Fibroblast of skin of right quadriceps (primary cell): ENCODE data around the gene BLOC1S6.

ENCODE experiments used
- DNase-seq: peaks from one replicate; pipeline ENCODE4 v3.0.0-alpha.2; 2013

BLOC1S6 gene

DNA sequence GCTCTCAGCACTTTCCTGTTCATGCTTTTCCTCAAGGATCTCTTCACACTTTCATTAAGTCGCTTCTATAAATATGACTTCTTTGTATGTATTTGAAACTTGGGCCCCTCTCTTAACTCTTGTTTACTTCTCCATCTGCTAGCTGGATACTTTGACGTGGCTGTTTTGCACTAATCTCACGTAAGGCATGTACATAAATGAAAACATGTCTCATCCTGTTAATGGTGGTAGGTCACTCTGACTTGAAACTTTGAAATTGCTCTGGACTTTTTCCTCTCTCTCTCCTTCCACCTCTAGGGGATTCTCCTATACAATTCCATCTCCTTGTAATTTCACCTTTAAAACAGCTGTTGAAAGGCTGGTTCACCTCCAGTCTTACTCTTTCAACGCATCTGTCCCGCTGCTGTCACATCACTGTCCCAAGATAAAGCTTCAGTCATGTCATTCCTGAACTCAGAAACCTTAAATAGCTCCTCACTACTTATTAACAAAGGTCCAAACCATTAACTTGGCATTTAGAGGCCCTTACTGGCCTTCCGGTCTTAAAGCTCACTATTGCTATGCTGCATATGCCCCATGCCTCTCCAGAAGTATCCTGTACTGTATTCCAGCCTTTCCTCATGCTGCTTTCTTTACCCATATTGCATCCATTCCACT is 1.2 kb downstream of the BLOC1S6 start:
- DNase-seq: no peak

DNA sequence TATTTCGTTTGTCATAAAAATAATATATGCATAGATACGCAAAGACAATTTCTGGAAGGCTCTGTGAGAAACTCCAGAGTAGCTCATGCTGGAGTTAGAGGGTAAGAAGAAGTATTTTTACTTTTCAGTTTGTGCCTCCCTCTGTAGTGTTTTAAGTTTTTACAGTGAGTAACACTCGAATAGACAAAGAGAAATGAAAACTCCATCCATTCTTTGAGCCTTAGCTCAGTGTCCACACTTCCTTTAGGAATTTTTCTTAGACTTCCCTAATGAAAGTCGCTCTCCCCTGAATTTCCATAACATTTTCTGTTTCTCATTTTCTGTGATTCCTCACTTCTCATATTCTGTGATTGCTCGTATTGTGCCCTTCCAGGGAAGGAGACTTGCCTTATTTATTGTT is 2.1 kb downstream of the BLOC1S6 start:
- no peak for DNase-seq

DNA sequence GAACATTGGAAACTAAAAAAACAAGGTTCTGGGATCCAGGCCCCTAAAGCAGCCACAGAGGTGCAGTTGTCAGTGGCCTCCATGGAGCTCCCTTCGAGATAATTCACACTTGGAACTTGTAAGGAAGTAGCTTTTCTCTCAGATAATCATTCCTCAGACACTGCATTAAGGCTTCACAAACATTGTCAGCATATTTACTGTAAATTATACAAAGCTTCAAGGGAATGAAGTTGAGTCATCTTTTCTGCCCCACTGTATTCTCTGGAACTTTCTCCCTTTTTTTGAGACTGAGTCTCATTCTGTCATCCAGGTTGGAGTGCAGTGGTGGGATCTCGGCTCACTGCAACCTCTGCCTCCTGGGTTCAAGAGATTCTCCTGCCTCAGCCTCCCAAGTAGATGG is 7.1 kb downstream of the BLOC1S6 start:
- no peak for DNase-seq

DNA sequence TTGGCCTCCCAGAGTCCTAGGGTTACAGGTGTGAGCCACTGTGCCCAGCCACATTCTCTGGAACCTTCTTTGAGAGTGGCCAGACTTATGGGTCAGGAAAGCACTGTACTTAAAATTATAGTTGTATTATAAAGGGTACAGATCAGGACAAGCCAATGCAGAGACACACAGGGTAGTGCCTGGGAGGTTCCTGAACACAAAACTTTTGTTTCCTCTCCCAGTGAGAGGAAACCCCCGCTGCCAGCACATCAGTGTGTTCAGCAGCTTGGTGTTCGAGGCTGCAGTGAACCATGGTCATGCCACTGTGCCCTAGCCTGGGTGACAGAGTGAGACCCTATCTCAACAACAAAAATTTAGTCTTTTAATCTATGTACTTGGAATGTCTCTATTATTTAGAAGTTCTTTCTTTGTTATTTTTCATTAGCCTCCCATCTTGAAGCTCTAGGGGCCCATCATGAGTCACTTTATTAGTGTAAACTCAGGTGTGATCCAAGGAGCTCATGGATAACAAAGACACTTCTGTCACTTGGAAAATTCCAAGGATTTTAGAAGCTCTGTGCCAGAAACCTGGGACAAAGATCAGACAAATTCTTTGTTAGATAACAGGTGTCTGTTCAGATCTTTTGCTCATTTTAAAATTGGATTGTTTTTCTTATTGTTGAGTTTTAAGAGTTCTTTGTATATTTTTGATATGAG is 7.8 kb downstream of the BLOC1S6 start:
- DNase-seq: no peak

DNA sequence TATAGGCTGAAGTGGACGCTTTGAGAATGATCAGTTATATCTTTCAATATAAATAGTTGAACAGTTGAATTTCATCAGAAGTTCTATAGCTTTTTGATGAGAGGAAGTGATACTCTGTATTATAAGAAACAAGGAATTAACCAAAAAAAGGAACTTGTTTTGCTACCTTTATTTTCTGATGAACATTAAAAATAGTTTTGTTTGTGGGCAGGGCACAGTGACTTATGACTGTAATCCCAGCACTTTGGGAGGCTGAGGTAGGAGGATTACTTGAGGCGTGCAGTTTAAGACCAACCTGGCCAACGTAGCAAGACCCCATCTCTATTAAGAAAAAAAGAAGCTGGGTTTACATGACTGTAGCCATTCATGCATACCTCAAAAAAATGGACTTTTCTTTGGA is 16.7 kb downstream of the BLOC1S6 start:
- no peak for DNase-seq

DNA sequence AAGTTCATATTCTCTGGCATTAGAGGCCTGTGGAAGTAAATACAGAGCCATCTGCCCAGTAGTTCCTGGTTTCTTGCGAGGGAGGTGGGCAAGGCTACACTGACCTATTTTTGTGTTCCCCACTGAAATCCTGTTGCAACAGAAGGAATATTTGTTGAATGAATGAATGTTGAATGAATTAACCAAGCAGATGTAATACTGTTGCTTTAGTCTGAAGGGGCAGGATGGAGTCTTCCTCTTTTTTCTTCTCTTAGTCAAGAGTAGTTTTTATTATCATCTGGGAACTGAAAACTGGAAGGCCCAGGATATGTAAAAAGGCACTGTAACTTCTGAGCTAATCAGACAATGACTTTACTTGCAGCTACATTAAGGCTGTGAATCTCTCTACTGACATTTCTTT is 17.1 kb downstream of the BLOC1S6 start:
- no peak for DNase-seq

DNA sequence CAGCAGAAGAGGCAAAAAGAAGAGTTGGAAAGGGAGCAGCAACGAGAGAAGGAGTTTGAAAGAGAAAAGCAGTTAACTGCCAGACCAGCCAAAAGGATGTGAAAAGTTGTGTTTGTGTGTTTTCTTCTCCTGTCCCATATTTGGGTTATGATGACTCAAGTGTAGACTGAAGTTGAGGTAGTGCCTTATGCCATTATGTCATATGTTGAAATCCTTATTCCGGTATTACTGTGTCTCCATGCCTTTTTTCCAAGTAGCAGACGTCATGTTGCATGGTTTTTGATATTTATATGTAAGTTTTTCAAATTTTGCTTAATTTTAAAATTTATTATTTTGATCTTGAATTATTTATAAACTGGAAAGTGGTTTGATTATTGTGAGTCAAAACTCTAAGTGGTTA is 19.2 kb downstream of the BLOC1S6 start:
- DNase-seq: no peak

DNA sequence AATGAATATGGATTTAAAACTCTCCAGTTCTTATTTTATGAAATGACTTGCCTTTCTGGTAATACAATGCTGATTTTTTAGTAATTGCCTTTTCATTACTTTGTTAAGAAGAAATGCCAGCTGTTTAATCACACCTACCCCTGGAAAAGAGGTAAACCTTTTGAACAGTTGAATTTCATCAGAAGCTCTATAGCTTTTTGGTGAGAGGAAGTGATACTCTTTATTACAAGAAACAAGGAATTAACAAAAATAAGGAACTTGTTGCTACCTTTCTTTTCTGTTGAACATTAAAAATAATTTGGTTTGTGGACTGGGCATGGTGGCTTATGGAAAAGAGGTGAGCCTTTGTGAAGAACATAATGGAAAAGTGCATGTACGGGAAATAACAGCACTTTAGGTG is 19.7 kb downstream of the BLOC1S6 start:
- no peak for DNase-seq

DNA sequence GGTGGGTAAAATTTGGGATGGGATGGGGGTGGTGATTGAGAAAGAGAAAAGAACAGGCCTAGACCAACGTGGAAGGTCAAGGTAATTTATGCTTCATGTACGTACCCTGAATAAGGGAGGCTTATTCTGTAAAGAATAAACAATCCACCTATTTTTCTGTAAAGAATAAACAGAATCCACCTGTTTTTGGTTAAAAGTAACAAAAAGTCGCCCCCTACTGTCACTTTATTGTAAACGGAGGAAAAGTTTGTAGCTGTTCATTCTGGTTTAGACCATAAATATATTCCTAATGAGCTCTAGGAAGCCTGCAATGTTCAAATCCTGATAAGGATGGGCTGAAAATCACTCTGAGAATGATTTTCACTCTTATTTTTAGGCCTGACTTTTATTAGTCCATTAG is 24.1 kb downstream of the BLOC1S6 start:
- DNase-seq: no peak

DNA sequence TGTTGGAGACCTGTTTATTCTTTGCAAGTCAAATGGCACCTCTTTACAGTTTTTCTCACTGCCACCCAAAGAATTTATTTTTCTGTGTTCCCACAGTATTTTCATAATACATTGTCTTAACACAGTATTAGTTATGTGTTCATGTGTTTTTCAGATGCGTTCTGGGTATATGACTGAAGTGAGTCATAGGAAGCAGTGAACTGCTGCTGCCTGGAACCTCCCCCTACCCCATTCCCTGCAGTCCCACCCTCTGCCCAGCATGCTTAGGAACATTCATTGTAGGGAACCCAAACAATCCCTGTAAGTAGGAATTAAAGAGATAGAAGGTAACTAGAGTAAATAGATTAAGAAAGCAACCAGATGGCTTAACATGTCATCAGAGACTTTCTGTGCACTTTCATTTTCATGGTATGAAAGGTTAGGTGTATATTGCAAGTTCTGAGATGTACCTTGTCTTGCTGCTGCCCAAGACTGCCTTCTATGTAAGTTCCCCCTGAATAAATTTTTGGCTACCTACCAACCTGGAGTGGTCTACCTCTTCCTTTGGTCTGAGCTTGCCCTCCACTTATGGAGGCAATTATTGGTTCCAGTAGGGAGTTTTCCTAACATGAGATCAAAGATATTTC is 25.7 kb downstream of the BLOC1S6 start:
- peak; percentile 41 for DNase-seq

DNA sequence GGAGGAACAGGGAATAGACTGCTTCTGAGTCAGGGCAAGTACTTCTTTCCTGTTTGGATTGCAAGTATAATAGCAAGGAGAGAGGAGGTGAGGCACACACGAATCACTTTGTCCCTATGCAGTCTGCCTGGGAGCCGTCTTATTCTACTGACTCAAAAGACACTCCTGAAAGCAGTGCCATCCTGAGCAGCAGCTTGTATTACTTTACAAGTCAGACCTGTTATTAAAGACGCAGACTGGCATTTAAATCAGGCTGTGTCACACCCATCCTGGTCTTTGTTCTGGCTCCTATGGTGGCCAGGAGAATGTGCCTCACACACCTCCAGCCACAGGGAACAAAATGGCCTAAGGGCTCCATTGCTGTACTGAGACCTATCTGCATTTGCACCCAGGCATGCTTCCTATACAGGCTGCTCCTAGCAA is 29.7 kb downstream of the BLOC1S6 start:
- no peak for DNase-seq

DNA sequence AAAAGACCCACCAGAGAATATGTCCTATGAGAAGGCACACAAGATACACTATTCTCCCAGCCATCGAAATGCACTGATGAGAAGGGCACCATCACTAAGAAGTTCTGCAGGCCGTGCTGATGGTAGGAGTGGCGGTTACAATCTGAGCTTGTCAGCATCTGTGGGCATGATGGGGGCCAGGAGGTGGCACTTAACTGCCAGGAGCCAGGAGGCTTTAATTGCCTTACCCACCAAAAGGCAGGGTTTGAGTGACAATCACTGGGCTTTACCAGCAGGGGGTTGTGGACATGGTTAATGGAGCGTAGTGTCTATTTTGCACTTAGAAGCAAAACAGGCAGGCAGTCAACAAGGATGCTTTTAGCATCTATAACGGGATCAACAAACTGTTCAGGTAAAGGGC is 31.6 kb downstream of the BLOC1S6 start:
- no peak for DNase-seq

DNA sequence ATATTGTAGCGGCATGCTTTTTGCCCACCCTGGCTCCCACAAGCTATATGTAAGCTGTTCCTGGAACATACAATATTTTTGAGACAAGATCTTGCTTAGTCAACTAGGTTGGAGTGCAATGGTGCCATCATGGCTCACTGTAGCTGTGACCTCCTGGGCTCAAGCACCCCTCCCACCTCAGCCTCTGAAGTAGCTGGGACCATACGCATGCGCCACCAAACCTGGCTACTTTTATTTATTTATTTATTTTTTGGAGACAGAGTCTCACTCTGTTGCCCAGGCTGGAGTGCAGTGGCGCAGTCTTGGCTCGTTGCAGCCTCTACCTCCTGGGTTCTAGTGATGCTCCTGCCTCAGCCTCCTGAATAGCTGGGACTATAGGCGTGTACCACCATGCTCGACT is 41.0 kb downstream of the BLOC1S6 start:
- DNase-seq: no peak

DNA sequence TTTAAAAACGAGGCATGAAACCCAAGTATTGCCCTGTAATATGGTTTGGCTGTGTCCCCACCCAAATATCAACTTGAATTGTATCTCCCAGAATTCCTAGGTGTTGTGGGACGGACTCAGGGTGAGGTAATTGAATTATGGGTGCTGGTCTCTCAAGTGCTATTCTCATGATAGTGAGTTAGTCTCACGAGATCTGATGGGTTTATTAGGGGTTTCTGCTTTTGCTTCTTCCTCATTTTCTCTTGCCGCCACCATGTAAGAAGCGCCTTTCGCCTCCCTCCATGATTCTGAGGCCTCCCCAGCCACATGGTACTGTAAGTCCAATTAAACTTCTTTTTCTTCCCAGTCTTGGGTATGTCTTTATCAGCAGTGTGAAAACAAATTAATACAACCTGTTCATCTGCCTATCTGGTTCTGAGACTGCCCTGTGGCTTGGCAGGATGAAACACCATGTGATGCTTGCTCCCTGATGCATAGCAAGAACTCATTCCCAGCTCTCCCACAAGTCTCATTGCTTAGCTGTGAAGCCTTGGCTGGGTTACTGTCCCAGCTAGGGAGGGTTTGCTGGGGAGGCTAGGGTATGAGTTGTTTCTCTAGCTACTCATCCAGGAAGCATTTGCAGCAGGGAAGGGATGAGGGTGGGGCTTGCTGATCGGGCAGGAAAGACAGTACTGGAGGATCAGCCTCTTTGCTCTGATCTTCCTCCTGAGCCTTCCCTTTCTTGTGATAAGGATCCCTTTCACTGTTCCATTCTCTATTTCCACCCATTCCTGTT is 43.9 kb downstream of the BLOC1S6 start:
- peak; percentile 87 for DNase-seq

DNA sequence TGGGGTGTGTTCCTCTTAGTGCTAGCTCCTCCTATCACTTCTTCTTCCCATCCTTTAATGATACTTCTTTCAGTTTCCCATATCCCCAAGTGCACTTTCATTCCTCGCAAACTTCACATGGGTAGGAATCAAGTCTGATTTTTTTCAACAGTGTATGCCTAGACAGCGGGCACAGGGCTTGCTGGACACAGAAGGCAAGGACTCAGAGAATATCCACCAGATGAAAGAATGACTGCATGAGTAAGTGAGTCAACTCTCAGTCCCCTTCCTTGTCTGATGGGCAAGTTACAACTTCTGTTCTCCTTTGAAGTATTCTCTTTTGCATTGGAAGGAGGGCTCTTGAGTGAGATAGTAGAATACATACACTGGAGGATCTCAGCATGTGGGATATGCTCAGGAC is 44.6 kb downstream of the BLOC1S6 start:
- DNase-seq: no peak

DNA sequence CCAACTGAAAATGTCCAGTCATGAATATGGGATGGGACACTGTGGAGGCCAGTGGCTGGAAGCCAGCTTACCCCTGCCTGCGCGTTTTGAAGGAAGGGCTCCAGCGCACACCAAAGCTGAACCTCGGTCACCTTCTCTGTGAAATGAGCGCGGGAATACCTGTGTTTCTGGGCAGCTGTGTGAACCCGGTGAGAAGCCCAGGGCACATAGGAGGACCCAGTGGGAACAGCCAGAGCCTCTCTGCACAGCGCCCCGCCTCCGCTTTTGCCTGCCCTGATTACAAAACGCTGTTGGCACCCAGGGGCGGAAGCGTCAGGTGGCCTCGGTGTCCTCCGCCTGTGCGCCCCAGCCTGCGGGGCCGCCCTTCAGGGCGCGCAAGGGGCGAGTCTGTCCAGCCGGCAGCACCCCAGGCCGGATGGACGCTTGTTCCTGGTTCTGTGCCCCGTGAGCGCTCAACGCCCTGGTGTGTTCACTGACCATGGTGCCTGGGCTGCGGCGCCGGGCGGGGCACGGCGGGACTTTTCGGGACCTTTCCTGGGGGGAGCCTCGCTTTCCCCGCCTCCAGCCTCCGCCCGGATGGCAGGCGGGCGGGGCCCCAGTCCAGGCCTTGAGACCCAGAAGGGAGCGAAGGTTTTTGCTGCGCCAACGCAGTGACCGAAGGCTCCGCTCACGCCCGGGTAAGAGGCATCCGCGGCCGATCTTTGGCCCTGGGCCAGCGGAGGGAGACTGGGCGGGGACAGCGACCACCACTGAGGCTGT is 47.4 kb downstream of the BLOC1S6 start, which contains the start of gene SQOR:
TSS of gene SQOR (plus strand) at position 598 of the 759 bp plus-strand sequence. CDS start 23,895 bp downstream, outside the sequence.
- no peak for DNase-seq

DNA sequence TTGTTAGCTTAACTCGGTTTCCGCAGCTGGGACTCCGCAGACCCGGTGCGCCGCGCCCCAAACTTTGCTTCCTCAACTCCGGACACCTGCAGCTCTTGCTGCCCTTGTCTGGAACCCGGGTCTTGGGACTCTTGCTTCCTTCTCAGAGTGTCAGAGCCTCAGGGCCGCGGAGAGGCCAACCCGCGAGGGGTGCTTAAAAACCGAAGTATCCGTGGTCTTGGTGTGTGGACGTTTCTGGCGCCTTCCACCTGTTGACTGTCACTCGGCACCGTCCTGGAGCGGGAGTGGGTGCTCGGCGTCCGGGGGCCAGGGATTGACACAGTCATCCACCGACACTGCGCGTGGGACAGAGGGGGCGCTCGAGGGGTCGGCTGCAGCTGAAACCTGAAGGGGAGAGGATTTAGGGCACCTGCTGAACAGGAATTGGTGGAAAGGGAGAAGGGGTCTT is 48.0 kb downstream of the BLOC1S6 start:
- no peak for DNase-seq

DNA sequence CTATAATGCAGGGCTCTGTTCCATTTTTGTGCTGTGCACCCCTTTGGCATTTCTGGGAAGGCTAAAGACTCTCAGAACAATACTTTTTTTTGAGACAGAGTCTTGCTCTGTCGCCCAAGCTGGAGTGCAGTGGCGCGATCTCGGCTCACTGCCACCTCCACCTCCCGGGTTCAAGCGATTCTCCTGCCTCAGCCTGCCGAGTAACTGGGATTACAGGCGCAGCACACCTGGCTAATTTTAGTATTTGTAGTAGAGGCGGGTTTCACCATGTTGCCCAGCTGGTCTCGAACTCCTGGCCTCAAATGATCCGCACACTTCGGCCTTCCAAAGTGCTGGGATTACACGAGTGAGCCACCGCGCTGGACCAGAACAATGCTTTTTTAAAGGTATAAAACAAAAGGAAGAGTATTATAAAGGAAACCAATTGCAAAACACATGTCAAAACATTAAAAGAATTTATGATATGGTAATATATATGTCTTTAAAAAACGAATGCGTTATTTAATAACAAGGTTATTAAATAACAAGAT is 48.6 kb downstream of the BLOC1S6 start:
- DNase-seq: no peak

DNA sequence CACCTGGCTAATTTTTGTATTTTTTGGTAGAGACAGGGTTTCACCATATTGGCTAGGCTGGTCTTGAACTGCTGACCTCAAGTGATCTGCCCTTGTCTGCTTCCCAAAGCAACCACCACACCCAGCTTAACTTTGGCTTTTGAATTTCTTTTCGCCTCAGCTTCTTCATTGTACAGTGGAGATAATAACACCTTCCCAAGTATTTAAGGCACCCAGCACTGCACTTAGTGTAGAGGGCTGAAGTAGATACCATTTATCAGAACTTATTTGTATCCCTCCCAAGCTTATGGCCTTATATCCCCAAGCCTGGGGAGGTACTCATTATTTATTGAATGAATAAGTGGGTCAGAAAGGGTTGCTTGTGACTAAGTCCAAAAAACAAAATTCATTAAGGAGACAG is 50.0 kb downstream of the BLOC1S6 start:
- DNase-seq: no peak

DNA sequence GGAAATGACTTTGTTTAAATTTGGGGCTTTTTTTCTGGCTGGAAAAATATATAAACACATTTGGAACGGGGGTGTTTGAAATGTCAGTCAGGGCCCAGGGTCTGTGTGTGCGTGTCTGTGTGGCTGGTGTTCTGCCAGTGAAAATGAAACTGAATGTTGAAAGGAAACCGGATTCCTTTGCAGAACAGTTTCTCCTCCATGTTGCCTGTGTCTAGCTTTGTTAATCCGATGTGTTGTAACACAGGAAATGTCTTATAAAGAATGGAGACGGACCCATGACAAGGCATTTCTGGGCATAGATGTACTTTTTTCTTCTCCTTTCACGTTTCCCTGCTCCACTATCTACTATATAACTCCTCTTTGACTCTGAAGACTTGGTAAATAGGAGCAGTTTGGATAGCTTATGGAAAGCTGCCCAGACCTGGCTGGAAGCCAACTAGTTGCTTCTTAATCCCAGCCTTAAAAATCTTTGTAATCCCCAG is 50.4 kb downstream of the BLOC1S6 start:
- peak; percentile 86 for DNase-seq

DNA sequence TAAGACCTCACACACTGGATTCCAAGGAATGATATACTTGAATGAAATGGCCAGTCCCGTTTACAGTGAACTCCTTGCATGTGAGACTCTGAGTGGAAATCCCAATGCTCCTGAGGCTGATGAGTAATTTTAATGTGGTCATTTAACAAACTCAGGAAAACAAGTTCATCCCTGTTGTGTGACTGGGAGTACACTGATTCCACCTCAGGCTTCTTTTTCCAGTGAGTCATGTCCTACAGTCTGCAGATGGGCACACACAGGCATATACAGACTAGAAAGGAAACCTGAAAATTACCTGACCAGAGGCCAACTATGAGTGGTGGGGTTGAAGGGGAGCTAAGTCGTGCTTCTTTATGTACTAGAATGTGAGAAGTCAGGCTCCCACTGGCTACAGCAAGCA is 53.4 kb downstream of the BLOC1S6 start:
- peak; percentile 88 for DNase-seq

DNA sequence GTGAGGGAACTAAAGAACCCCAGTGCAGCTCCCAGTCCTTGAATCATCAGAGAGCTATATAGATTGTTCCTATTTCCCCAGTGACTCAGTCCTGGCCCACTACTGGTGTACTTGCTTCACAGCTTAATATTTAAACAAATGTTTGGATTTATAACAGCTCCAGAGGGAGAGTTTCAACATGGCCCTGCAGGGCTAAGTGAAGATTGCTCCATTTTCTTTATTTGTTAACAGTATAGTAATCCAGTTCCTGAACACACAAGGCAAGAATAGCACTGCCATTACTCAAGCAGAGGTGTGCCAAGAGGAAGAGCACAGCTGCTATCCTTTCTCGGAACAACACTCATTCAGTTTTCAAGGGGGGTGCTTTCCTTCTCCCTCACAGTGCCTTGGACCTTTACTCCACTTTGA is 54.2 kb downstream of the BLOC1S6 start:
- peak; percentile 88 for DNase-seq
